Erythroblast (primary cell): ENCODE data around the gene RPUSD1.

ENCODE experiments used
- GATA1 ChIP-seq: IDR thresholded peaks from 2 replicates; pipeline ENCODE4 v1.6.1; 2011; ENCODE audit warnings: low read depth, mild to moderate bottlenecking, control low read depth, low read length, moderate library complexity
- POLR2A ChIP-seq: IDR thresholded peaks from 2 replicates; pipeline ENCODE4 v1.6.1; 2011; ENCODE audit warnings: mild to moderate bottlenecking, low read length

GRCh38 chr16:782766-783403 is 5.3 kb downstream of the RPUSD1 start:
- TF ChIP-seq POLR2A (no peak), GATA1 (no peak)
